Calu3 (cell line): ENCODE results near the gene PTPRF. TPM values are rescaled to one million over a fixed set of nuclear protein-coding genes. Genes with fewer than 3 reads are reported as not detected.

Experiments
- Bru-seq: library from RNA; stranded (reverse); fragments of 400-500 nt; gene quantifications from one replicate; lab custom pipeline; 2021; lab: Mats Ljungman, UMichigan
- BruChase-seq, 2 experiments: library from RNA; stranded (reverse); fragments of 400-500 nt; gene quantifications; one replicate each; lab custom pipeline; 2021; lab: Mats Ljungman, UMichigan
- BruUV-seq: library from RNA; stranded (reverse); fragments of 400-500 nt; replicated peaks from 2 replicates; lab custom pipeline; 2021; lab: Mats Ljungman, UMichigan
- CTCF ChIA-PET: fragments of 300-600 bp; sonication (Branson Sonifier 250); formaldehyde crosslinking; loops from one replicate; lab custom pipeline; 2022; ENCODE audit warnings: antibody characterized with exemption; lab: Charles Lee
- DNase-seq: peaks from one replicate; pipeline ENCODE4 v3.0.0; 2022
- H3K27ac Mint-ChIP-seq: one replicate; pipeline ENCODE4 v1.8.0; 2022; ENCODE audit warnings: mixed read lengths; ENCODE audit not compliant: unreplicated experiment
- H3K27me3 Mint-ChIP-seq: one replicate; pipeline ENCODE4 v1.8.0; 2022; ENCODE audit warnings: mixed read lengths; ENCODE audit not compliant: unreplicated experiment
- H3K36me3 Mint-ChIP-seq: one replicate; pipeline ENCODE4 v1.8.0; 2022; ENCODE audit warnings: mild to moderate bottlenecking, moderate library complexity, mixed read lengths; ENCODE audit not compliant: insufficient read depth, unreplicated experiment
- H3K4me1 Mint-ChIP-seq: one replicate; pipeline ENCODE4 v1.8.0; 2022; ENCODE audit warnings: mild to moderate bottlenecking, low read depth, mixed read lengths; ENCODE audit not compliant: unreplicated experiment
- H3K4me3 Mint-ChIP-seq: one replicate; pipeline ENCODE4 v1.8.0; 2022; ENCODE audit warnings: mild to moderate bottlenecking, low read depth, moderate library complexity, mixed read lengths; ENCODE audit not compliant: unreplicated experiment
- H3K9me3 Mint-ChIP-seq: one replicate; pipeline ENCODE4 v1.8.0; 2022; ENCODE audit warnings: low read depth, mixed read lengths; ENCODE audit not compliant: unreplicated experiment
- CTCF ChIP-seq: fragments of 200-600 bp; IDR thresholded peaks from one replicate; pipeline ENCODE4 v1.8.0; 2022; ENCODE audit warnings: antibody characterized with exemption; ENCODE audit not compliant: unreplicated experiment
- intact Hi-C: fragments of 100-400 bp; cut with micrococcal nuclease; formaldehyde crosslinking; loops from one replicate; pipeline ENCODE4 v1.10.0; 2022; ENCODE audit not compliant: unreplicated experiment
- long read RNA-seq: library from polyadenylated mRNA; stranded (forward); transcript quantifications from one replicate; pipeline ENCODE4 v2.0.0, GENCODE V29; 2022
- total RNA-seq: library from RNA; stranded (reverse); gene quantifications from 2 replicates; pipeline ENCODE4 v1.2.3, GENCODE V29; 2022

PTPRF gene
- total RNA-seq = 240 and 318 TPM in 2 replicates
- percentile 72 among the genes with signal in this experiment for Bru-seq, nascent RNA
- percentile 88 among the genes with signal in this experiment for BruChase-seq, experiment 1, labeled RNA remaining after a 6-hour chase
- BruChase-seq, experiment 2, labeled RNA remaining after a 2-hour chase = percentile 85 among the genes with signal in this experiment
- long read RNA-seq, full-length matches to known transcripts = 12 of 93 reads
- long read RNA-seq, partial matches to known transcripts = 75 of 93 reads
- long read RNA-seq, other reads (novel, unspliced or antisense) = 6 of 93 reads

DNA sequence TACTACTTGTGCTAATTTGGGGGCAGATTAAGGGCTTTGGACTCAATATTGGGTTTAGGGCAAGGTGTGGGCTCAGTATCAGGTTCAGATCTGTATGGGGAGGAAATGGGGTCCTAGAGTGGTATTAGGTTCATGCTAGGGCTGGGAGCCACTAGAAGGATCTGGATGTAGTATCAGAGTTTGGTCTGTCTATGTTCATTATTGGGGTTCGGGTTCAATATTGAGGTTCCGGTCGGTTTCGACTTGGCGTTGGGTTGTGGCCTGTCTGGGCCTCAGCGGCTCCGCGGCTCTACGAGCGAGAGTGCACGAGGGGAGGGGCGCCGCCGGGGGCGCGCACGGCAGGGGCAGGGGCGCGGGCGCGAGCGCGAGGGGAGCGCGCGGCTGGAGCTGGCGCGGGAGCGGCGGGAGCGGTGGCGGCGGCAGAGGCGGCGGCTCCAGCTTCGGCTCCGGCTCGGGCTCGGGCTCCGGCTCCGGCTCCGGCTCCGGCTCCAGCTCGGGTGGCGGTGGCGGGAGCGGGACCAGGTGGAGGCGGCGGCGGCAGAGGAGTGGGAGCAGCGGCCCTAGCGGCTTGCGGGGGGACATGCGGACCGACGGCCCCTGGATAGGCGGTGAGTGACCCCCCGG is at the start of gene PTPRF:
TSS of gene PTPRF (plus strand) at position 401 of the 624 bp plus-strand sequence. CDS start 14,193 bp downstream, outside the sequence.
- Mint-ChIP-seq H3K9me3 (no peaks in the 10 kb centered on the region), H3K4me3 (peak within 1 kb of the TSS; percentile 90), H3K36me3 (peaks cover 27% of the 10 kb centered on the region), H3K27me3 (no peaks in the 10 kb centered on the region), H3K27ac (peak within 1 kb of the TSS; percentile 94), H3K4me1 (peaks cover 57% of the 10 kb centered on the region)
- TF ChIP-seq CTCF = no peak
- CTCF ChIA-PET = interaction anchor here (0.6 to 1.8 kb wide), 4 partner anchors 18 to 233 kb away, joined by 3 to 8 read pairs (median 3); partner anchors contain the start of gene KDM4A
- peak; percentile 83 for DNase-seq
- no TSS peak for BruUV-seq
- intact Hi-C loops = no loop called here

GRCh38 chr1:43481491-43481890 is 49.2 kb upstream of the PTPRF start:
- Mint-ChIP-seq H3K9me3 (peaks cover 8% of the 10 kb centered on the region), H3K4me3 (no peak overlapping the region), H3K36me3 (no peaks in the 10 kb centered on the region), H3K27ac (no peak overlapping the region), H3K4me1 (peaks cover 8% of the 10 kb centered on the region), H3K27me3 (no peaks in the 10 kb centered on the region)
- no TSS peak for BruUV-seq
- TF ChIP-seq CTCF = no peak
- CTCF ChIA-PET = interaction anchor here (0.7 kb wide), 1 partner anchor 547 kb away, joined by 4 read pairs; no protein-coding TSS in a partner anchor
- intact Hi-C loops = no loop called here
- DNase-seq = no peak

DNA sequence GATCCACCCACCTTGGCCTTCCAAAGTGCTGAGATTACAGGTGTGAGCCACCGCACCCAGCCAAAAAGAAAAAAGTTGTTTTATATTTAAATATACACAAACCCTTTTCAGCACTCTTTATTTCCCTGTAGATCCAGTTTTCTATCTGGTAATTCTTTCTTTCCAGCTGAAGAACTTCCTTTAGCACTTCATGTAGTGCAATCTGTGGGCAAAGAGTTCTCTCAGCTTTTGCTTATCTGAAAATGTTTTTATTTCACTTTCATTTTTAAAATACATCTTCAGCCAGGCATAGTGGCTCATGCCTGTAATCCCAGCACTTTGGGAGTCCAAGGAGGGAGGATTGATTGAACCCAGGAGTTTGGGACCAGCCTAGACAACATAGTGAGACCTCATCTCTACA is 48.5 kb upstream of the PTPRF start:
- TF ChIP-seq CTCF = no peak
- Mint-ChIP-seq H3K27me3 (no peaks in the 10 kb centered on the region), H3K36me3 (no peaks in the 10 kb centered on the region), H3K9me3 (peaks cover 8% of the 10 kb centered on the region), H3K27ac (no peak overlapping the region), H3K4me1 (peaks cover 1% of the 10 kb centered on the region), H3K4me3 (no peak overlapping the region)
- BruUV-seq = no TSS peak
- DNase-seq = no peak
- CTCF ChIA-PET = no interaction called here
- intact Hi-C loops = no loop called here

DNA sequence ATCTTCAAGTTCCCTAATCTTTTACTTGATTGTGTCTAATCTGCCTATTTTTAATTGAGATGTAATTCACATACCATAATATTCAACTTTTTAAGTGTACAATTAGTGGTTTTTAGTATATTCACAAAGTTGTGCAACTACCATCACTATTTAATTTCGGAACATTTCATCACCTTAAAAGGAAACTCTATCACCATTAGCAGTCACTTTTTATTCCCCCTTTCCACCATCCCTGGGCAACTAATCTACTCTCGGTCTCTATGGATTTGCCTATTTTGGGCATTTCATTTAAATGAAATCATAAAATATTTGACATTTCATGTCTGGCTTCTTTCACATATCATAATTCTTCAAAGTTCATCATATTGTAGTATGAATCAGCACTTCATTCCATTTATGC is 46.3 kb upstream of the PTPRF start:
- intact Hi-C loops = no loop called here
- H3K27ac Mint-ChIP-seq = no peak overlapping the region
- TF ChIP-seq CTCF = no peak
- DNase-seq = no peak
- H3K27me3 Mint-ChIP-seq = no peaks in the 10 kb centered on the region
- BruUV-seq = no TSS peak
- peaks cover 7% of the 10 kb centered on the region for H3K9me3 Mint-ChIP-seq
- H3K36me3 Mint-ChIP-seq = no peaks in the 10 kb centered on the region
- no peak overlapping the region for H3K4me3 Mint-ChIP-seq
- CTCF ChIA-PET = no interaction called here
- no peaks in the 10 kb centered on the region for H3K4me1 Mint-ChIP-seq
